Glomerular endothelial cell (primary cell): Measurements from ENCODE around the gene DDA1. TPM values are rescaled to one million over a fixed set of nuclear protein-coding genes. Genes with fewer than 3 reads are reported as not detected.
A peak's percentile ranks its signal among the peaks of the same experiment; 100 is the strongest.

Source experiments
- DNase-seq: peaks from one replicate; pipeline ENCODE4 v3.0.0-alpha.2; 2011; ENCODE audit warnings: low read depth, low spot score; ENCODE audit errors: extremely low read depth
- total RNA-seq: library from RNA; depleted of rRNA; stranded (reverse); fragments of >200 nt; gene quantifications from 2 replicates; pipeline ENCODE4 v1.2.3, GENCODE V29; 2015

The DDA1 gene
- total RNA-seq, 1 donor from 2014 or later: 78.0 TPM

DNA sequence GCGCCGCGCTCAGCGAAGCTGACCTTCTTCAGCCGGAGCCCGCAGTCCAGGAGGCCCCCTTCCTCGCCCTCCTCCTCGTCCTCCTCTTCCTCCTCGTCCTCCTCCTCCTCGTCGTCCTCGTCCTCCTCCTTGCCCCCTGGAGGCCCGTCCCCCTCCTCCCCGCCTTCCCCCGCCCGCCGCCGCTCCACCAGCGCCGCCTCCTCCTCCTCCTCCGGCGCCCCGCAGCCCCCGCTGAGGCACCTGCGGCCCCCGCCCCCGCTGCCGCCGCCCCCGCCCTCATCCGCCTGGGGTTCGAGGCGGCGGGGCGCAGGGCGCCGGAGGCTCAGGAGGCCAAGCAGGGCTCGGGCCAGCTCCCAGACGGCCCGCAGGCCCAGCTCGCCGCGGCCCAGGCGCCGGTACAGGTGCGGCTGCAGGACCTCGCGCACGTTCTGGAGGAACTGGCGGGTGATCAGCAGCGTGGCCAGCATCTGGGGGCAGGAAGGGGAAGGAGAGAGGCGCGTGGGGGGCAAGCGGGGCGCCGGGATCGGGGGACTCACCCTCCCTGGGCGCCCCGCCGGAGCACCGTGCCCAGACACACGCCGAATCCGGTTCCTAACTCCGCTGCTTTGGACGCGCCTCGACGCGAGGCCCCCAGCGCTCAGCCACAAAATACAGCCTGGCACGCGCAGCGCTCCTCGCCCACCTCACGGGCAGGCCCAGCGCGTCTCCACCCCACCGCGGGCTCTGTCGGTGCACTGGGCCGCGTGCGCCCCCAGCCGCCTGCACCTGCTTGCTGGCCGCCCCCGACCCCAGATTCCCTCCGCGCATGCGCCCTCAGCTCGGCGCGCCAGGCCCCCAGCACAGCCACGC is 19.4 kb downstream of the DDA1 start:
- DNase-seq: no peak

DNA sequence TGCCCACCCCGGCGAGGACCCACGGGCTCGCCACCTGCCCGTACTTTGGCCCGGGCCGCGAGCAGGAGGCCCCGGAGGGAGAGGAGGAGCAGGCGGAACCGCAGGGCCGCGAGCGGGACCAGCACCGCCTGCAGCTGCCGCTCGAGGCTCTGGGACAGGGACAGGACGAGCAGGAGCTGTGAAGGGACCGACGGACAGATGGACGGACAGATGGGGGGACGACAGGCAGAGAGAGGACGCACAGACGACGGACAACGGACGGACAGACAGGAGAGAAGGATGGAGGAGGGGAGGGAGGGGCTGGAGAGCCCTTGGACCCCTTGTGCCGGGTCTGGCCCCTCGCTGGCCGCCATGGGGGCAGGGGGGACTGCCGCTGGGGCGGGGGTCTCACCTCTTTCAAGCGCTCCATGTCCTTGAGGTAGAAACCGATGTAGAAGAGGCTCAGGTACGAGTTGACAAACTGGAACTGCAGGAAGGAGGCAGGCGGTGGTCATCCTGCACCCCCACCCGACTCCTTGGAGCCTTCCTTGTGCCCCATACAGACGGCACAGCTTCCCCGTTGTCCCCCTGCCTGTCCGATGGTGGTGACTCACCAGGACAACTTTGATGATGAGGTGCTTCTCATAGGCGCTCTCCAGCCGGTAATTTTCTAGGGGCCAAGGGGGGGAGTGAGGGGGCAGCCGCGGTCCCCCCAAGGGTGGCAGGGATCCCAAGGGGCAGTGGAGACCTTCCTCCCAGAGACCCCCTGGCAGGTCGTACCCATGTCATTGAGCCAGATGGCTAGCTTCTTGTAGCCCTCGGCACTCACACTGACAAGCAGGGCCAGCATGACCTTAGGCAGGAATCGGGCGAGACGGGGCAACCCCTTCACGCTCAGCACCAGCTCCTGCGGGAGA is 20.3 kb downstream of the DDA1 start:
- DNase-seq: no peak

- no peak for DNase-seq
Measured at GRCh38 chr19:17330262-17331044, 21.1 kb downstream of the DDA1 start.

GRCh38 chr19:17331045-17331558 is 21.7 kb downstream of the DDA1 start:
- DNase-seq: no peak

- DNase-seq: no peak
Measured at GRCh38 chr19:17332360-17332676, 23.0 kb downstream of the DDA1 start.

DNA sequence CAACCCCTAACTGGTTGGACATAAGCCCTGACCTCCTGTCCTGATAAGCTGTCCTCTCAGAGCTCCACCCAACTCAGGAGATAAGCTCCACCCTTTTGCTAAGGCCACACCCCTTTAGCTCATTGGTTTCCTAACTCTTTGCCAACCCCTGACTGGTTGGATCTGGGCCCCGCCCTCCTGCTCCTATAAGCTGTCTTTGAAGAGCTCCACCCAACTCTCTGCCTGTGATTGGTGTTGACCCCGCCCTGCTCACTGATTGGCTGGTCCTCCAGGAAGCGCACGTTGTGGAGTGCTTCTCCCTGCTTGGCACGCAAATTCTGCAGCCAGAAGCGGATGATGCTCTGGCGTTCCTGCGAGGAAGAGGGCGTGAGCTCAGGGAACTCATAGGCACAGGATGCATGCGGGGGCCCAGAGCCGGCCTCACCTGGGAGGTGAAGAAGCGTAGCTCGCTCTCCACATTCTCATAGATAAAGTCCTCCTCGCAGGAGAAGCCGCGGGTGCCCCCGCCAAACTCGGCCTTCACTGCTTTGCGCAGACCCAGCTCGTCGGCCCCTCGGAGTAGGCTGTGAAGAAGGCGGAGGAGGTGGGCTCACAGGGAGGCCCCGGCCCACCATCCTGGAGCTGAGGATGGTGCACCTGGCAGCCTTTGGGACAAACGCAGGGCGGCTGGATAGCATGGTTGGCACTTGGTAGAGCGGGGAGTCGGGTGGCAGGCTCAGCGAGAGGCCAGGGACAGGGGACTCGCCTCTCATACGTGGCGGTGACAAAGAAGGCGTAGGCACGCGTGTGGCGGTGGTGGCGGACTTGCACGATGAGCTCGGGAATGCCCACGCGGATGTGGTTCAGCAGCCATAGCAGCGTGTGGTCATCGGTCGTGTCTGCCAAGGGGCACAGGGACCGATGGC is 23.6 kb downstream of the DDA1 start:
- DNase-seq: no peak

DNA sequence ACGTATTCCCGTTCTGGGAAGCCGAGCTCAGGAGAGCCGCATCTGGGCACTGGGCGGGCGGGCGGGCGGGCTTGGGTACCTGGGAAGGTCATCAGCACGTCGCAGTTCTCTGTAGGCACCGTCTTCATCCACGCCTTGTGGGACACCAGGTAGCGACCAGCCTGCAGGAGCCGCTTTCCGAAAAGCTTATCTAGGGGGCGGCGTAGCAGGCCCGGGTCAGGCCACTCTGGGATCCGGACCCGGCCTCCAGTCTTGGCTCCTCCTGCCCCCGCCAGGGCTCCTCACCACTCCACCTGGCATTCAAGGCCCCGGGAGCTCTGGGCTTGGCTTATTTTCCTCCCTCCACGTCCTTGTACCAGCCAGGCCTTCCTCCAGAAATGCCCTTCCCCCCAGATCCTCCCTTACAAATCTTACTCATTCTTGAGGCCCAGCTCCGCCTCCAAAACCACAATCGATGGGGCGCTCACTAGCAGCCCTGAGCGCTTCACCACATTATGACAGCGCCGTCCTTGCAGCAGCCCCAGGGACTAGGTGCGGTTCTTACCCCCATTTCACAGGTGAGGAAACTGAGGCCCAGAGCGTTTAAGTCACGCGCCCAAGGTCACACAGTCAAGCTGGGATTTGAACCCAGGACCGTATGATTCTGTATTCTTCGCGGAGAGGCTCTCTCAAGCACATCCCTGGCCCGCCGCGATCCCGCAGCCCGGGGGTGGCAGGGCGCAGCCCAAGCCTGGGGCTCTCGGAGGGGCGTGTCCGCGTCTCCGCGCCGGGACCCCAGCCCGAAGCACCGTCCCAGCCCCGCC is 24.4 kb downstream of the DDA1 start:
- no peak for DNase-seq

GRCh38 chr19:17334414-17335409 is 25.3 kb downstream of the DDA1 start, which contains the start of gene ANO8:
Gene ANO8, minus strand, starts transcription at chr19:17334855. Its CDS starts 185 bp downstream, at chr19:17334670.
- peak; percentile 85 for DNase-seq

- DNase-seq: no peak
Measured at GRCh38 chr19:17335575-17335974, 26.2 kb downstream of the DDA1 start.

DNA sequence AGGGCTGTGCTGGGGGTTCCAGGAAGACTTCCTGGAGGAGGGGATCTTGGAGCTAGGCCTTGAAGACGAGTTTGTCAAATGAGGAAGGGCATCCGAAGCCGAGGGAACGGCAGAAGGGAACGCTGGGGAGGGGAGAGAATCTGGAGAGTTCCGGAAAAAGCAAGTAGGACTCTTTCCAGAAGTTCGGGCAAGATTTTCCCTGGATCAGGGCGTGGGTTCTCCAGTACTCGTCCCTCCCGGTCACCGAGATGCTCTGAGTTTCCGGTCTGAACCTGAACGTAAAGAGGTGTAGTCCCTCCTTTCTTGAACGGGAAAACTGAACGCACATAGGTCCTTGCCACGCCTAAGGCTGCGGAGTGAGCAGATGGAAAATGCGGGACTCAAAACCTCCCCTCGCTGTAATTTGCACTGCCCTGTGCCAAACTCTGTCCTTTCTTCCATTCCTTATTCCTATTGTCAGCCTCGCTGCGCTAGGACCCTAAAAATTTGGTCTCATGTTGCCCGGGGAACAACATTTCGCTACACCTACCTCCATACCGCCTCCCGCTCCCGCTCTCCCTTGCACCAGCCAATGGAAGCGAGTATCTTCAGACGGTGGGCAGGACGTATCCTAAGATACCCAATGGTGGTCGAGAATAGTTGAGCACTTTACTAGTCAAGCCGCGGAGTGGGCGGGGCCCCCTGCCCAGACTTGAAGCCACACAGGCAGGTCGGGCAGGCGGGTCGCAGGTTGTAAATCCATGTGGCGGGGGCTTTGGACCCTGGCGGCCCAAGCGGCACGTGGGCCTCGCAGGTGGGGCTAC is 27.7 kb downstream of the DDA1 start, which contains the start of gene GTPBP3:
Gene GTPBP3 (plus strand): TSS at position 682 of the 803 bp plus-strand sequence. CDS start 59 bp downstream, at position 741.
- DNase-seq: peak; percentile 97

- no peak for DNase-seq
Measured at GRCh38 chr19:17337675-17338432, 28.5 kb downstream of the DDA1 start.

DNA sequence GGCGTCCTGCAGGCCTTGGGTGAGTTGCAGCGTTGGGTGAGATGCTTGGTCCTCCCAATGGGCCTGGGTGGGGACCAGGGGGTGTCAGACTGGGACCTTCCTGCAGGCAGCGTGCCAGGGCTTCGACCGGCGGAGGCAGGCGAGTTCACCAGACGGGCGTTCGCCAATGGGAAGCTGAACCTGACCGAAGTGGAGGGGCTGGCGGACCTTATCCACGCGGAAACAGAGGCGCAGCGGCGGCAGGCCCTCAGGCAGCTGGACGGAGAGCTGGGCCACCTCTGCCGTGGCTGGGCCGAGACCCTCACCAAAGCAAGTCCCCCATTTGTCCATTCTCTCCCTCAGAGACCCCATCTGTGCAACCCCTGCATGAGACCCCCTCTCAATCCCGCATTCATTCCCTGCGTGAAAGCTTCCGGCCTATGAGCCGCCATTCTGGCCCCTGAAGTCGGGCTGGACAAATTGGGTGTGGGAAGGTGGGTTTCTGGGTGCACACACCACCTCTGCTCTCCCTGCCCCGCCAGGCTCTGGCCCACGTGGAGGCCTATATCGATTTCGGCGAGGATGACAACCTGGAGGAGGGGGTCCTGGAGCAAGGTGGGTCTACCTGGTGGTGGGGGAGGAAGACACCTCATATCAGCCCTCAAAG is 29.2 kb downstream of the DDA1 start:
- no peak for DNase-seq

DNA sequence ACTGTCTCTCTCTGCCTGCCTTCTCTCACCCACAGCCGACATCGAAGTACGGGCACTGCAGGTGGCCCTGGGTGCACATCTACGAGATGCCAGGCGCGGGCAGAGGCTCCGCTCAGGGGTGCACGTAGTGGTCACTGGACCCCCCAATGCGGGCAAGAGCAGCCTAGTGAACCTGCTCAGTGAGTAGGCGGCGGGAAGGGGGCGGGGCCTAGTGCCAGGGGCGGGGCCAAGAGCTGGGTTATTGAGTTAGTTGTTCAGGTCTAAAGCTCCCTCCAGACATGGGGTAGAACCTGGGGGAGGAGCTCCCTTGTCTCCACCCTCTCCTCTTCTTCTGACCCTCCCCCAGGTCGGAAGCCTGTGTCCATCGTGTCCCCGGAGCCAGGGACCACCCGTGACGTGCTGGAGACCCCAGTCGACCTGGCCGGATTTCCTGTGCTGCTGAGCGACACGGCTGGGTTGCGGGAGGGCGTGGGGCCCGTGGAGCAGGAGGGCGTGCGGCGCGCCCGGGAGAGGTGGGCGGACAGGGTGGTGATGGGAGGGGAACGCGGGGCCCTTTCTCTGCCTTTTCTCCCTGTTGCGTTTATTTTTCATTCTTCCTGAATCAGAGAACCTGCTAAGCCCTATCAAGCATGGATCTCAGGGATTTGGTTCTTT is 29.9 kb downstream of the DDA1 start:
- DNase-seq: no peak

GRCh38 chr19:17340302-17340870 is 31.0 kb downstream of the DDA1 start:
- no peak for DNase-seq
